H1 (cell line): ENCODE data around the gene BLTP3B. TPM values are rescaled to one million over a fixed set of nuclear protein-coding genes. Genes with fewer than 3 reads are reported as not detected.
A peak's percentile ranks its signal among the peaks of the same experiment; 100 is the strongest.

Experiments used
- CTCF ChIA-PET: fragments of 300-600 bp; sonication (Branson Sonifier 250); formaldehyde crosslinking; loops from one replicate; lab custom pipeline; 2021; ENCODE audit not compliant: partially characterized antibody; lab: Charles Lee
- POLR2A ChIA-PET: fragments of 300-600 bp; sonication (Branson Sonifier 250); formaldehyde crosslinking; loops from one replicate; lab custom pipeline; 2021; ENCODE audit warnings: inconsistent platforms; ENCODE audit not compliant: partially characterized antibody; lab: Charles Lee
- DNase-seq, 2 experiments: peaks; one replicate each; pipeline versions ENCODE4 v3.0.0 to v3.0.0-alpha.2; 2010 to 2022; ENCODE audit warnings: low spot score in 2 of 2, low read depth in 1 of 2, mixed read lengths in 1 of 2
- FAIRE-seq: peaks from 2 replicates; lab custom pipeline; 2011; peaks lifted over from hg19 to GRCh38; lab: Jason Lieb, UNC
- H2AFZ ChIP-seq: 2 replicates; pipeline ENCODE4 v1.8.1; 2012; ENCODE audit warnings: low read length, inconsistent platforms
- H2AK5ac ChIP-seq: 2 replicates; pipeline ENCODE4 v1.6.1; 2013; ENCODE audit warnings: low read depth, low read length
- H2BK120ac ChIP-seq: replicated peaks from 2 replicates; pipeline ENCODE3; 2013; ENCODE audit warnings: low read depth, low read length, inconsistent platforms
- H2BK12ac ChIP-seq: 2 replicates; pipeline ENCODE4 v1.6.1; 2013; ENCODE audit warnings: low read depth, low read length
- H2BK15ac ChIP-seq: 2 replicates; pipeline ENCODE4 v1.6.1; 2013; ENCODE audit warnings: low read length
- H2BK20ac ChIP-seq: 2 replicates; pipeline ENCODE4 v1.6.1; 2013; ENCODE audit warnings: low read length
- H2BK5ac ChIP-seq: 2 replicates; pipeline ENCODE4 v1.6.1; 2013; ENCODE audit warnings: low read depth, low read length
- H3K14ac ChIP-seq: 2 replicates; pipeline ENCODE4 v1.6.1; 2013; ENCODE audit warnings: inconsistent platforms; ENCODE audit not compliant: insufficient read length
- H3K18ac ChIP-seq: 2 replicates; pipeline ENCODE4 v1.6.1; 2013; ENCODE audit warnings: low read length; ENCODE audit errors: extremely low read depth
- H3K23ac ChIP-seq: 2 replicates; pipeline ENCODE4 v1.6.1; 2013; ENCODE audit warnings: inconsistent platforms; ENCODE audit not compliant: insufficient read length
- H3K23me2 ChIP-seq: 2 replicates; pipeline ENCODE4 v1.6.1; 2013; ENCODE audit warnings: low read depth, low read length
- H3K27ac ChIP-seq: 2 replicates; pipeline ENCODE4 v1.6.1; 2011; ENCODE audit warnings: low read depth, low read length, inconsistent platforms
- H3K27me3 ChIP-seq, 4 experiments: replicated peaks in 1 of 4; 1 replicate in 1 of 4; 2 replicates in 3 of 4; pipeline versions ENCODE4 v1.6.1 to v1.8.1; 2011 to 2013; ENCODE audit warnings: low read length in 3 of 4, mild to moderate bottlenecking in 3 of 4, inconsistent platforms in 2 of 4, mixed read lengths in 2 of 4, moderate library complexity in 1 of 4; ENCODE audit not compliant: control insufficient read depth in 3 of 4, insufficient read depth in 3 of 4; ENCODE audit errors: extremely low read depth in 1 of 4
- H3K36me3 ChIP-seq, 4 experiments: 2 replicates each; pipeline versions ENCODE4 v1.6.1 to v1.8.1; 2011 to 2013; ENCODE audit warnings: mild to moderate bottlenecking in 4 of 4, low read length in 3 of 4, moderate library complexity in 2 of 4, control low read depth in 1 of 4, inconsistent platforms in 1 of 4; ENCODE audit not compliant: insufficient read depth in 4 of 4, control insufficient read depth in 2 of 4
- H3K4ac ChIP-seq: replicated peaks from 2 replicates; pipeline ENCODE3; 2013; ENCODE audit warnings: low read length, low read depth, mixed read lengths, inconsistent platforms; ENCODE audit not compliant: insufficient read length
- H3K4me1 ChIP-seq, 4 experiments: replicated peaks in 1 of 4; 1 replicate in 1 of 4; 2 replicates in 3 of 4; pipeline versions ENCODE4 v1.6.1 to v1.8.1; 2011 to 2013; ENCODE audit warnings: low read length in 3 of 4, inconsistent platforms in 2 of 4, mixed read lengths in 1 of 4; ENCODE audit not compliant: insufficient read depth in 4 of 4, control insufficient read depth in 3 of 4
- H3K4me2 ChIP-seq, 2 experiments: 2 replicates each; pipeline versions ENCODE4 v1.6.1 to v1.8.1; 2011 to 2013; ENCODE audit warnings: low read depth in 2 of 2, low read length in 2 of 2, control low read depth in 1 of 2, inconsistent platforms in 1 of 2, mild to moderate bottlenecking in 1 of 2; ENCODE audit not compliant: insufficient read depth in 1 of 2
- H3K4me3 ChIP-seq, 4 experiments: fragments of 200-600, 300-600 bp in 1 of 4; sonication (generic), shearing (Covaris generic), sonication (Bioruptor Twin) in 1 of 4; 2 replicates each; pipeline versions ENCODE4 v1.5.1 to v1.8.1; 2011 to 2016; ENCODE audit warnings: low read length in 4 of 4, low read depth in 3 of 4, control low read depth in 2 of 4, inconsistent platforms in 2 of 4, mild to moderate bottlenecking in 2 of 4, mixed read lengths in 1 of 4, moderate library complexity in 1 of 4; ENCODE audit not compliant: insufficient read depth in 2 of 4; ENCODE audit errors: extremely low read depth in 1 of 4
- H3K56ac ChIP-seq: replicated peaks from 2 replicates; pipeline ENCODE3; 2013; ENCODE audit warnings: low read depth, mild to moderate bottlenecking, mixed read lengths, low read length, inconsistent platforms; ENCODE audit not compliant: insufficient read length
- H3K79me1 ChIP-seq: 2 replicates; pipeline ENCODE4 v1.6.1; 2013; ENCODE audit warnings: low read depth, low read length, control low read depth
- H3K79me2 ChIP-seq, 2 experiments: 2 replicates each; pipeline versions ENCODE4 v1.6.1 to v1.8.1; 2012 to 2013; ENCODE audit warnings: low read length in 2 of 2, mild to moderate bottlenecking in 2 of 2, inconsistent platforms in 1 of 2; ENCODE audit not compliant: insufficient read depth in 2 of 2, control insufficient read depth in 1 of 2
- H3K9ac ChIP-seq, 4 experiments: replicated peaks in 1 of 4; 1 replicate in 1 of 4; 2 replicates in 3 of 4; pipeline versions ENCODE4 v1.6.1 to v1.8.1; 2011 to 2013; ENCODE audit warnings: low read depth in 3 of 4, low read length in 3 of 4, control low read depth in 2 of 4, mild to moderate bottlenecking in 2 of 4, moderate library complexity in 2 of 4, inconsistent platforms in 1 of 4; ENCODE audit errors: extremely low read depth in 1 of 4
- H3K9me3 ChIP-seq, 2 experiments: 2 replicates each; pipeline versions ENCODE4 v1.6.1 to v1.8.1; 2012 to 2013; ENCODE audit warnings: mild to moderate bottlenecking in 2 of 2, moderate library complexity in 2 of 2, control low read depth in 1 of 2, inconsistent platforms in 1 of 2, low read depth in 1 of 2, low read length in 1 of 2, mixed read lengths in 1 of 2; ENCODE audit not compliant: insufficient read depth in 2 of 2
- H4K20me1 ChIP-seq, 2 experiments: replicated peaks in 1 of 2; 2 replicates each; pipeline versions ENCODE3 to v1.8.1; 2011 to 2013; ENCODE audit warnings: inconsistent platforms in 2 of 2, low read length in 2 of 2, mild to moderate bottlenecking in 1 of 2; ENCODE audit not compliant: insufficient read depth in 2 of 2, control insufficient read depth in 1 of 2
- H4K5ac ChIP-seq: 2 replicates; pipeline ENCODE4 v1.6.1; 2013; ENCODE audit warnings: low read length, low read depth, mixed read lengths, inconsistent platforms; ENCODE audit not compliant: insufficient read length
- H4K8ac ChIP-seq: 2 replicates; pipeline ENCODE4 v1.8.0; 2013; ENCODE audit warnings: mild to moderate bottlenecking, moderate library complexity, low read length, inconsistent platforms; ENCODE audit not compliant: insufficient read depth; ENCODE audit errors: extremely low read depth
- H4K91ac ChIP-seq: replicated peaks from 2 replicates; pipeline ENCODE3; 2013; ENCODE audit warnings: low read length, mixed read lengths, inconsistent platforms; ENCODE audit not compliant: insufficient read length
- HDAC6 ChIP-seq: IDR thresholded peaks from one replicate; pipeline ENCODE4 v1.7.1; 2012; ENCODE audit warnings: low read depth, mild to moderate bottlenecking, inconsistent platforms, low read length, moderate library complexity
- TEAD4 ChIP-seq: IDR thresholded peaks from 2 replicates; pipeline ENCODE4 v1.6.1; 2012; ENCODE audit warnings: low read depth, low read length, inconsistent platforms, mixed read lengths
- WGBS, 2 experiments: shearing (Covaris generic) in 1 of 2; methylation state at CpG; one replicate each; pipeline versions ENCODE4 v1.1.6 to v1.1.7; 2013 to 2015; ENCODE audit warnings: low lambda C conversion rate in 2 of 2, mixed read lengths in 2 of 2, inconsistent platforms in 1 of 2, low coverage in 1 of 2, missing lambda C conversion rate in 1 of 2; ENCODE audit not compliant: insufficient replicate concordance in 2 of 2, insufficient coverage in 1 of 2, insufficient read length in 1 of 2; ENCODE audit errors: extremely low coverage in 1 of 2, missing lambda C conversion rate in 1 of 2; 5-methylcytosine and 5-hydroxymethylcytosine counted together
- polyA plus RNA-seq, 7 experiments: library from polyadenylated mRNA; depleted of rRNA in 3 of 7; stranded (reverse) in 5 of 7; unstranded in 2 of 7; fragments of >200 nt in 5 of 7; fragments of 200-250 nt in 2 of 7; gene quantifications; 1 replicate in 5 of 7; 2 replicates in 1 of 7; 4 replicates in 1 of 7; pipeline versions ENCODE4 v1.2.1 to v1.2.3, GENCODE V29; 2011 to 2013; ENCODE audit warnings: missing spikeins in 2 of 7, mixed read lengths in 2 of 7
- total RNA-seq: library from RNA; stranded (reverse); fragmentation: NEBNext Ultra II Directional; extraction: Animal tissue kit (Norgen Biotek cat#: 25700); gene quantifications from 2 replicates; pipeline ENCODE4 v1.2.1, GENCODE V29; 2021

The BLTP3B gene
- total and polyA plus RNA-seq, 2 of the 8 experiments (the other 6 are each of a cell fraction or from before 2014, with no cell fraction given): 7.0 to 28.6 TPM

DNA sequence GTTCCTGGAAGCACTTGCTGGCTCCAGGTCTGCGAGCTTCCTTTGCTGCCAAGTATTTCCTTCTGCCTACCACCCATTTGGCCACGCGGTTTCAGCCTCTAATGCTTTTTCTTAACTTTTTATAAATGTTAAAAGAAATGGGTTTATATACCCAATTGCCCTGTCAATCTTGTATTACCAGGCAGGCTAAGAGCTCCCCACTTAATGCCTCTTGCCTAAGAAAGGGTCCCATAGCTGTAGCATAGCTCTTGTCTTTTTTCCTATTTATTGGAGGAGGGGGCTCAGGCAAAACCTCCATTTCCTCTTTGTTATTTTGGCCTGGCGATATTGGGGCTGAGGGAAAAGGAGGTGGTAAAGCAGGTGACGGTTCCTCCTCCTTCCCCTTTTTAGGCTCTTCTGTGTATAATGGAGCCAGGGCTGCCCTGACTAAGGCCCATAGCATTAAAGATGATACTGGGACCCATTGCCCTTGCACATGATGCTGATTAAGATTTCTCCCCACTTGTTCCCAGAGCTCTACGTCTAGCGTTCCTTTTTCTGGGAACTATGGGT, 21.6 kb upstream of the BLTP3B start:
- H3K79me2 ChIP-seq: no peaks in the 10 kb centered on the region
- H2AFZ ChIP-seq: no peak overlapping the region
- H2BK20ac ChIP-seq: no peak overlapping the region
- WGBS, 2 experiments: 51% methylated on average over 6 of the region's 7 CpGs; no CpG with 5 or more reads in 1 of the 2 experiments
- no peak overlapping the region for H3K14ac ChIP-seq
- H4K91ac ChIP-seq: no peak overlapping the region
- peaks cover 2 to 8% (median 4%) of the 10 kb centered on the region in 4 experiments; a peak in 4 of 7 replicates for H3K4me1 ChIP-seq
- H3K9me3 ChIP-seq: peaks cover 3 to 5% of the 10 kb centered on the region in 2 experiments; a peak in 3 of 4 replicates
- FAIRE-seq: no peak
- no peak overlapping the region for H3K56ac ChIP-seq
- no peak for DNase-seq
- ChIA-PET CTCF (interaction anchor here (0.9 to 6.3 kb wide), 9 partner anchors 9 to 71 kb away, joined by 3 to 50 read pairs (median 5); partner anchors contain the start of gene ACTR6), POLR2A (interaction anchor here (1.2 to 3.2 kb wide), 10 partner anchors 9 to 62 kb away, joined by 3 to 19 read pairs (median 5); partner anchors contain the start of gene ACTR6)
- H3K9ac ChIP-seq: no peak overlapping the region
- H3K27ac ChIP-seq: no peak overlapping the region
- peak overlapping the region; percentile 50 for H4K5ac ChIP-seq
- H3K4me3 ChIP-seq: peak overlapping the region in 3 of 4 experiments; percentile 0 to 52 (median 28); a peak in 4 of 8 replicates
- H4K20me1 ChIP-seq: no peaks in the 10 kb centered on the region
- peak overlapping the region; percentile 52; the same call in 1 of the 2 replicates for H3K18ac ChIP-seq
- H3K4ac ChIP-seq: peak overlapping the region; percentile 72
- peak overlapping the region; percentile 56 for H2BK120ac ChIP-seq
- no peaks in the 10 kb centered on the region for H3K23me2 ChIP-seq
- H3K4me2 ChIP-seq: peak overlapping the region; percentile 34 to 78
- no peak overlapping the region for H3K23ac ChIP-seq
- TF ChIP-seq TEAD4 (no peak), HDAC6 (no peak)
- no peak overlapping the region for H2AK5ac ChIP-seq
- peak overlapping the region; percentile 70; the same call in 1 of the 2 replicates for H2BK12ac ChIP-seq
- H3K36me3 ChIP-seq: peaks cover 0 to 17% (median 2%) of the 10 kb centered on the region in 4 experiments; a peak in 3 of 8 replicates
- H2BK5ac ChIP-seq: peak overlapping the region; percentile 67; the same call in 1 of the 2 replicates
- no peaks in the 10 kb centered on the region for H3K79me1 ChIP-seq
- H2BK15ac ChIP-seq: no peak overlapping the region
- no peak overlapping the region for H4K8ac ChIP-seq
- no peaks in the 10 kb centered on the region for H3K27me3 ChIP-seq
